Upper lobe of right lung (tissue), 1 donor: Measurements from ENCODE around the gene RFPL1. TPM values are rescaled to one million over a fixed set of nuclear protein-coding genes. Genes with fewer than 3 reads are reported as not detected.
"Not testable (repeated sequence)": the region's sequence is repeated elsewhere in the genome, so short reads cannot be mapped to it uniquely, and the experiment has no call there.

ENCODE experiments used
- ATAC-seq: fragments of 200-7000 bp; cut with Tn5 transposase; one replicate; pipeline ENCODE4 v1.9.1; 2020; ENCODE audit warnings: mild to moderate bottlenecking, moderate library complexity
- DNase-seq: peaks from one replicate; pipeline ENCODE4 v3.0.0-alpha.2; 2020
- H3K27ac ChIP-seq: fragments of 200-600 bp; one replicate; pipeline ENCODE4 v1.8.0; 2022
- H3K27me3 ChIP-seq: fragments of 200-600 bp; one replicate; pipeline ENCODE4 v1.8.0; 2022; ENCODE audit warnings: mild to moderate bottlenecking
- H3K36me3 ChIP-seq: fragments of 200-600 bp; one replicate; pipeline ENCODE4 v1.8.0; 2022
- H3K4me1 ChIP-seq: fragments of 200-600 bp; one replicate; pipeline ENCODE4 v1.8.0; 2022
- H3K4me3 ChIP-seq: fragments of 200-600 bp; one replicate; pipeline ENCODE4 v1.8.0; 2022; ENCODE audit warnings: mild to moderate bottlenecking
- H3K9me3 ChIP-seq: fragments of 200-600 bp; one replicate; pipeline ENCODE4 v1.8.0; 2022
- CTCF ChIP-seq: fragments of 200-600 bp; IDR thresholded peaks from one replicate; pipeline ENCODE4 v1.8.0; 2022; ENCODE audit warnings: antibody characterized with exemption
- intact Hi-C: fragments of 100-400 bp; cut with DNase I; formaldehyde crosslinking; loops from one replicate; pipeline ENCODE4 v1.11.0; 2022
- total RNA-seq: library from RNA; stranded (reverse); fragmentation: NEBNext Ultra II Directional; extraction: Animal tissue kit (Norgen Biotek cat#: 25700); gene quantifications from one replicate; pipeline ENCODE4 v1.2.1, GENCODE V29; 2021
- donor health status: DM: no; HTN: yes; CAD: no; lungs with severe emphysema.

Gene RFPL1
- total RNA-seq, 1 donor from 2014 or later = not detected

GRCh38 chr22:29485448-29485847, 47.1 kb downstream of the RFPL1 start:
- ATAC-seq (no peak), DNase-seq (no peak)
- H3K4me3 ChIP-seq = no peak overlapping the region
- intact Hi-C loops = no loop called here
- no peak overlapping the region for H3K27ac ChIP-seq
- no peaks in the 10 kb centered on the region for H3K9me3 ChIP-seq
- peaks cover 8% of the 10 kb centered on the region for H3K4me1 ChIP-seq
- TF ChIP-seq CTCF = no peak
- H3K36me3 ChIP-seq = no peaks in the 10 kb centered on the region
- peaks cover 25% of the 10 kb centered on the region for H3K27me3 ChIP-seq

- no peaks in the 10 kb centered on the region for H3K4me1 ChIP-seq
- ATAC-seq (no peak), DNase-seq (no peak)
- H3K27me3 ChIP-seq = peaks cover 4% of the 10 kb centered on the region
- no peak for TF ChIP-seq CTCF
- no peak overlapping the region for H3K4me3 ChIP-seq
- no peak overlapping the region for H3K27ac ChIP-seq
- no peaks in the 10 kb centered on the region for H3K36me3 ChIP-seq
- intact Hi-C loops = no loop called here
- H3K9me3 ChIP-seq = no peaks in the 10 kb centered on the region
Observed at GRCh38 chr22:29487426-29487986, 49.1 kb downstream of the RFPL1 start.

DNA sequence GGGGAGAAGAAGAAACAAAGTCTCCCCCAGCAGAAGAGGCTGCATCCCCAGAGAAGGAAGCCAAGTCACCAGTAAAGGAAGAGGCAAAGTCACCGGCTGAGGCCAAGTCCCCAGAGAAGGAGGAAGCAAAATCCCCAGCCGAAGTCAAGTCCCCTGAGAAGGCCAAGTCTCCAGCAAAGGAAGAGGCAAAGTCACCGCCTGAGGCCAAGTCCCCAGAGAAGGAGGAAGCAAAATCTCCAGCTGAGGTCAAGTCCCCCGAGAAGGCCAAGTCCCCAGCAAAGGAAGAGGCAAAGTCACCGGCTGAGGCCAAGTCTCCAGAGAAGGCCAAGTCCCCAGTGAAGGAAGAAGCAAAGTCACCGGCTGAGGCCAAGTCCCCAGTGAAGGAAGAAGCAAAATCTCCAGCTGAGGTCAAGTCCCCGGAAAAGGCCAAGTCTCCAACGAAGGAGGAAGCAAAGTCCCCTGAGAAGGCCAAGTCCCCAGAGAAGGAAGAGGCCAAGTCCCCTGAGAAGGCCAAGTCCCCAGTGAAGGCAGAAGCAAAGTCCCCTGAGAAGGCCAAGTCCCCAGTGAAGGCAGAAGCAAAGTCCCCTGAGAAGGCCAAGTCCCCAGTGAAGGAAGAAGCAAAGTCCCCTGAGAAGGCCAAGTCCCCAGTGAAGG, 50.9 kb downstream of the RFPL1 start:
- DNase-seq, H3K27me3 ChIP-seq, H3K4me3 ChIP-seq, H3K9me3 ChIP-seq, ATAC-seq, intact Hi-C loops, H3K4me1 ChIP-seq, H3K27ac ChIP-seq, H3K36me3 ChIP-seq: not testable (repeated sequence)

- no peak overlapping the region for H3K27ac ChIP-seq
- intact Hi-C loops = no loop called here
- H3K27me3 ChIP-seq = no peaks in the 10 kb centered on the region
- no peaks in the 10 kb centered on the region for H3K4me1 ChIP-seq
- DNase-seq (no peak), ATAC-seq (no peak)
- TF ChIP-seq CTCF = no peak
- no peak overlapping the region for H3K4me3 ChIP-seq
- no peaks in the 10 kb centered on the region for H3K36me3 ChIP-seq
- no peaks in the 10 kb centered on the region for H3K9me3 ChIP-seq
Observed at GRCh38 chr22:29491012-29491411, 52.6 kb downstream of the RFPL1 start.

Other genes starting within 250 kb of the RFPL1 start
- 15.2 TPM for gene EMID1, start 232.7 kb upstream of the RFPL1 start, total RNA-seq
- 19.0 TPM for gene RHBDD3, start 170.6 kb upstream of the RFPL1 start, total RNA-seq
- gene EWSR1, start 170.3 kb upstream of the RFPL1 start, total RNA-seq = 149 TPM
- 27.2 TPM for gene GAS2L1, start 131.9 kb upstream of the RFPL1 start, total RNA-seq
- gene RASL10A, start 122.9 kb upstream of the RFPL1 start, total RNA-seq = 0.72 TPM
- gene AP1B1, start 50.0 kb upstream of the RFPL1 start, total RNA-seq = 62.4 TPM
- 0.46 TPM for gene NEFH, start 41.6 kb downstream of the RFPL1 start, total RNA-seq
- gene THOC5, start 115.2 kb downstream of the RFPL1 start, total RNA-seq = 43.0 TPM
- gene NIPSNAP1, start 142.5 kb downstream of the RFPL1 start, total RNA-seq = 23.0 TPM
- 43.9 TPM for gene NF2, start 165.1 kb downstream of the RFPL1 start, total RNA-seq